Liver (tissue), 3 donors: ENCODE data around the gene DTX3L.
A peak's percentile ranks its signal among the peaks of the same experiment; 100 is the strongest.

Experiments
- CTCF ChIP-seq: fragments of 150-350 bp; IDR thresholded peaks from 2 replicates; pipeline ENCODE4 v1.5.1; 2017; ENCODE audit warnings: improper control_type of control experiment, low read depth, low read length; ENCODE audit not compliant: missing input control
- EGR1 ChIP-seq, 2 donors: IDR thresholded peaks; 2 replicates each; pipeline ENCODE4 v1.6.1; 2016 to 2018; ENCODE audit warnings: antibody characterized with exemption in 2 of 2, low read depth in 2 of 2
- JUND ChIP-seq, 2 donors: IDR thresholded peaks; 2 replicates each; pipeline ENCODE4 v1.6.1; 2016; ENCODE audit warnings: antibody characterized with exemption in 2 of 2
- MAX ChIP-seq: IDR thresholded peaks from 2 replicates; pipeline ENCODE4 v1.6.1; 2016; ENCODE audit warnings: antibody characterized with exemption
- RAD21 ChIP-seq, 2 donors: IDR thresholded peaks; 2 replicates each; pipeline ENCODE4 v1.6.1; 2016; ENCODE audit warnings: antibody characterized with exemption in 2 of 2, mild to moderate bottlenecking in 2 of 2
- RXRA ChIP-seq, 2 donors: IDR thresholded peaks; 2 replicates each; pipeline ENCODE4 v1.6.1; 2017 to 2018; ENCODE audit warnings: antibody characterized with exemption in 2 of 2, mild to moderate bottlenecking in 1 of 2
- TAF1 ChIP-seq: conservative IDR thresholded peaks from 2 replicates; pipeline ENCODE4 v1.6.1; 2016; ENCODE audit warnings: antibody characterized with exemption, mild to moderate bottlenecking
- YY1 ChIP-seq: IDR thresholded peaks from 2 replicates; pipeline ENCODE4 v1.6.1; 2016; ENCODE audit warnings: antibody characterized with exemption, mild to moderate bottlenecking
- TF ChIP-seq, protein P1 (sequence below): IDR thresholded peaks from 2 replicates; pipeline ENCODE4 v1.6.1; 2016; ENCODE audit warnings: antibody characterized with exemption
- donor health status: healthy.
- donor health status: healthy.

DNA sequence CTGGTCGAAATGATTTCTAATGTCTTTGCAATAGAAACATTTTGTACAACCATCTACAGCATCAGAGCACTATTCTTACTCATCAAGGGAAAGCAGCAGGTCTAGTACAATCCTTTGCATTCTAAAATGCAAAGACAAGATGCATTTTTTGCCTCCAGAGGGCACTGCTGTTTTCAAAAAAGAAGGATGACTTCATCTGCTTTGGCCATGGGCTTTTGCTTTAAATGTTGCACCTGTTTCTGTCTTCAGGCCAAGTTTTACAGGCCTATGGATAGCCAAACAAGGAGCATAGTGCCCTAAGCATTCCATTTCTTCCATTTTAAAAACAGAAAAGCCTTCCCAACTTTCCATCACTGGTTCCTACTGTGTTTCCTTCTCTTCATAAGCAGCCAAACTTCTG lies 3.5 kb upstream of the DTX3L start:
- TF ChIP-seq CTCF (peak; percentile 67), EGR1 (IDR thresholded peaks at IDR 0.05; ENCODE audit: low read depth in 2 of 2) (no peak), YY1 (peak; percentile 58), RAD21 (IDR thresholded peaks at IDR 0.05) (peak; percentile 87 to 89), RXRA (IDR thresholded peaks at IDR 0.05) (no peak), MAX (peak; percentile 59), JUND (IDR thresholded peaks at IDR 0.05) (peak; percentile 56 to 65), TAF1 (no peak)
- TF ChIP-seq, protein P1, sequence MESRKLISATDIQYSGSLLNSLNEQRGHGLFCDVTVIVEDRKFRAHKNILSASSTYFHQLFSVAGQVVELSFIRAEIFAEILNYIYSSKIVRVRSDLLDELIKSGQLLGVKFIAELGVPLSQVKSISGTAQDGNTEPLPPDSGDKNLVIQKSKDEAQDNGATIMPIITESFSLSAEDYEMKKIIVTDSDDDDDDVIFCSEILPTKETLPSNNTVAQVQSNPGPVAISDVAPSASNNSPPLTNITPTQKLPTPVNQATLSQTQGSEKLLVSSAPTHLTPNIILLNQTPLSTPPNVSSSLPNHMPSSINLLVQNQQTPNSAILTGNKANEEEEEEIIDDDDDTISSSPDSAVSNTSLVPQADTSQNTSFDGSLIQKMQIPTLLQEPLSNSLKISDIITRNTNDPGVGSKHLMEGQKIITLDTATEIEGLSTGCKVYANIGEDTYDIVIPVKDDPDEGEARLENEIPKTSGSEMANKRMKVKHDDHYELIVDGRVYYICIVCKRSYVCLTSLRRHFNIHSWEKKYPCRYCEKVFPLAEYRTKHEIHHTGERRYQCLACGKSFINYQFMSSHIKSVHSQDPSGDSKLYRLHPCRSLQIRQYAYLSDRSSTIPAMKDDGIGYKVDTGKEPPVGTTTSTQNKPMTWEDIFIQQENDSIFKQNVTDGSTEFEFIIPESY, result no peak
